NCI-H510A treated with DMSO at 0.1 percent for 48 hours (cell line): ENCODE data around the gene STMND1.

Experiments
- DNase-seq: peaks from one replicate; lab custom pipeline; 2025; lab: John Stamatoyannopoulos, UW

The STMND1 gene

DNA sequence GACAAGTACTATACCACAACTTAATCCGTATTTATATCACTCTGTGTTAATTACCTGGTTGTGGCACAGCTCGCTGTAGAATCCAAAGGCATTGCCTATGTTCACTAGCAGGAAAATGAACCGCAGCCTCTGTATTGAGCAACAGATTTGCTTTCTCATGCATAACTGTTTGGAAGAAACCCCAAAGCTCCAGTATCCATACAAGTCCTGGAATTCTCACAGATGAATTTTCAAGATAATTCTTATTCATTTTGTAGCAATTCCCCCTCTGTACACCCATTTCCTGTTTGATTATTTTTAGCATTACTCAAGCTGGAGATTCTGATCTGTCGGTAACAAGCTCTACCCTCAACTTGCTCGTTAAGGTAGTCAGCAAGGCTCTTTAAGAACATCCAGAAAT is 63.5 kb downstream of the STMND1 start:
- DNase-seq: no peak

- DNase-seq: no peak
Observed at GRCh38 chr6:17167327-17167979, 65.6 kb downstream of the STMND1 start.

GRCh38 chr6:17169291-17169690 is 67.4 kb downstream of the STMND1 start:
- DNase-seq: no peak

DNA sequence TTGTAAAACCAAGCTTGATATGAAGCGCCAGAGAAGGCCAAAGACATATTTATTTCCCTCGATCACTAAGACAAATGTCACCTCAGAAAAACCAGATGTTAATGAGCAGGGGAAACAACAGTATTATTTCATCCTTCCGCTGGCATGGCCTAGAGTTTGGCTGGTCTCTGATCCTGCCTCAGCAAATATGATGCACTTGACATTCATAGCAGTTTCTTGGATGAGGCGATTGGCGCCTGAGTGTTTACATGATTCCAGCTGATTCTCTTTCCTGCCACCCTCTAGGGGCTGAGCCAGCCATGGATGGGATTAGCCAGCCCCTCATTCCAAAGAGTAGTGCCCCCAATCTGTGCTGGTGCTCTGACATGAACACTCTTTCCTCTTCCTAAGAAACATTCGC is 67.9 kb downstream of the STMND1 start:
- DNase-seq: no peak

DNA sequence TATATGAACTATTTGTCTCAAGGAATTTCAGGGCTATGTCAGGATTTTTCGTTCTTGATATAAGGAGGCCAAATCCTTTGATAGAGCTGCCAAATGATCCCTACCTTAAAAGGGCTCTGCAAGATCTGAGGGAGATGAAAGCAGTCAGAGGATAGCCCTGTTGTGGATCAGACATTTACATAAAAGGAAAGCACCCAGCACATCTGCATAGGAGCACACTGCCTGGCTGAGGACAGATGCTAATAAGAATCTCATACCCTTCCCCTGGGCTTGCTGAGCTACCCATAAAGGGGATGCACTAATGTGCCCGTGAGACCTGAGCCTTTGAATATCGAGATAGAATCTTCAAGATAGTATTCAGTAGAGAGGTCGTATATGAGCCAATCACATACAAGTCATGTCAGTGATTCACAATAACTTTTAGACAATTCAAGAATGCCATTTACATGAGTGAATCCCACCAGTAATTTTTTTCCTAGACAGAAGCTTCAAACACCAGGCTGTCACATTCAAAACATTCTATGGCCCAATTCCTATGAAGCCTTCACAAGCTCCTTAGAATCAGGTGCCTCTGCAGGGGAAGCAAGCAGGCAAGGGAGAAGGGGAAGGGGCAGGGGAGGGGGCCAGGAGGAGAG is 71.1 kb downstream of the STMND1 start:
- DNase-seq: no peak

GRCh38 chr6:17178326-17178725 is 76.5 kb downstream of the STMND1 start:
- no peak for DNase-seq

- DNase-seq: no peak
Observed at GRCh38 chr6:17178754-17179529, 77.1 kb downstream of the STMND1 start.

DNA sequence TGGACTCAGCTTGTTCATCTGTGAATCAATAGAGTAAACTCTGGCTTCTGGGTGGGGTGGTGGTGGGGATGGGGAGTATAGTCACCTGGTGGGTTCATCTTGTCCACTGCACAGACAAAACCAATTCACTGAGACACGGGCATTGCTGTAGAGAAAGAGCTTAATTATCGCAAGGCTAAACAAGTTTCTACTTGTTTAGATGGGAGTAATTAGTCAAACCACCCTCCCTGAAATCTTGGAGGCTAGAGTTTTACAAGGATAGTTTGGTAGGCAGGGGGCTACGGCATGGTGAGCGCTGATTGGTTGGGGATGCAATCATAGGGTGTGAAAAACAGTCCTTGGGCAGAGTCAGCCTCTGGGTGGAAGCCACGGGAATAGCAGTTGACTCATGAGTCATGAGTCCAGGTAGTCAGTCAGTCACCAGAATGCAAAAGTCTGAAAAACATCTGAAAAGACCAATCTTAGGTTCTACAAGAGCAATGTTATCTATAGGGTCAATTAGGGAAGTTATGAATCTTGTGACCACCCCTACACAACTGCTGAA is 77.8 kb downstream of the STMND1 start:
- DNase-seq: no peak
